Forelimb muscle (tissue), 1 donor: ENCODE measurements around the gene GLYR1. TPM values are rescaled to one million over a fixed set of nuclear protein-coding genes. Genes with fewer than 3 reads are reported as not detected.

Experiments
- DNase-seq: peaks from one replicate; pipeline ENCODE4 v3.0.0-alpha.2; 2013; ENCODE audit warnings: low read depth
- polyA plus RNA-seq: library from polyadenylated mRNA; unstranded; fragments of 120-200 nt; gene quantifications from one replicate; pipeline ENCODE4 v1.2.1, GENCODE V29; 2013; ENCODE audit not compliant: insufficient read length

GLYR1 gene
- polyA plus RNA-seq, 1 donor, result 46.8 TPM

GRCh38 chr16:4850211-4850610 is 3.1 kb upstream of the GLYR1 start:
- DNase-seq, result no peak

GRCh38 chr16:4847774-4848587 is 893 bp upstream of the GLYR1 start:
- DNase-seq, result no peak

- no peak for DNase-seq
Observed at GRCh38 chr16:4846503-4846900, 586 bp downstream of the GLYR1 start.

GRCh38 chr16:4840984-4841383 is 6.1 kb downstream of the GLYR1 start:
- DNase-seq, result no peak

- no peak for DNase-seq
Observed at GRCh38 chr16:4839942-4840341, 7.1 kb downstream of the GLYR1 start.

- DNase-seq, result no peak
Observed at GRCh38 chr16:4837733-4838501, 9.2 kb downstream of the GLYR1 start.

GRCh38 chr16:4836727-4837126 is 10.4 kb downstream of the GLYR1 start:
- DNase-seq, result no peak

- no peak for DNase-seq
Observed at GRCh38 chr16:4833584-4833983, 13.5 kb downstream of the GLYR1 start.

GRCh38 chr16:4832698-4833343 is 14.3 kb downstream of the GLYR1 start:
- DNase-seq, result no peak

- DNase-seq, result no peak
Observed at GRCh38 chr16:4831616-4832015, 15.5 kb downstream of the GLYR1 start.

GRCh38 chr16:4830408-4830807 is 16.7 kb downstream of the GLYR1 start:
- no peak for DNase-seq

GRCh38 chr16:4828567-4829321 is 18.3 kb downstream of the GLYR1 start:
- no peak for DNase-seq

GRCh38 chr16:4826980-4827379 is 20.1 kb downstream of the GLYR1 start:
- no peak for DNase-seq

GRCh38 chr16:4826526-4826925 is 20.6 kb downstream of the GLYR1 start:
- DNase-seq, result no peak

- DNase-seq, result no peak
Observed at GRCh38 chr16:4825196-4825595, 21.9 kb downstream of the GLYR1 start.

GRCh38 chr16:4820652-4821051 is 26.4 kb downstream of the GLYR1 start:
- no peak for DNase-seq

GRCh38 chr16:4814542-4815173 is 32.4 kb downstream of the GLYR1 start:
- DNase-seq, result no peak

- no peak for DNase-seq
Observed at GRCh38 chr16:4814046-4814445, 33.0 kb downstream of the GLYR1 start.

- DNase-seq, result no peak
Observed at GRCh38 chr16:4813251-4814003, 33.7 kb downstream of the GLYR1 start.

GRCh38 chr16:4811773-4812172 is 35.3 kb downstream of the GLYR1 start:
- DNase-seq, result no peak

GRCh38 chr16:4811242-4811641 is 35.8 kb downstream of the GLYR1 start:
- DNase-seq, result no peak
